Right lobe of liver (tissue), 4 donors: Measurements from ENCODE around the gene HMGXB4.

ENCODE experiments used
- POLR2A ChIP-seq: fragments of 450-650 bp; IDR thresholded peaks from one replicate; pipeline ENCODE4 v1.6.1; 2017; ENCODE audit warnings: antibody characterized with exemption, mild to moderate bottlenecking
- TF ChIP-seq, protein P1 (sequence below), 4 donors: fragments of 200-600 bp in 3 of 4; fragments of 450-650 bp in 1 of 4; IDR thresholded peaks; one replicate each; pipeline versions ENCODE4 v1.5.1 to v1.8.0; 2016 to 2022; ENCODE audit warnings: antibody characterized with exemption in 4 of 4, mild to moderate bottlenecking in 2 of 4
- donor health status: DM: no; HTN: no; CAD: no.
- donor health status: DM: no; HTN: no; CAD: no.
- donor health status: DM: no; HTN: yes; CAD: no.

GRCh38 chr22:35313311-35314121 is 56.2 kb downstream of the HMGXB4 start:
- TF ChIP-seq, protein P1, sequence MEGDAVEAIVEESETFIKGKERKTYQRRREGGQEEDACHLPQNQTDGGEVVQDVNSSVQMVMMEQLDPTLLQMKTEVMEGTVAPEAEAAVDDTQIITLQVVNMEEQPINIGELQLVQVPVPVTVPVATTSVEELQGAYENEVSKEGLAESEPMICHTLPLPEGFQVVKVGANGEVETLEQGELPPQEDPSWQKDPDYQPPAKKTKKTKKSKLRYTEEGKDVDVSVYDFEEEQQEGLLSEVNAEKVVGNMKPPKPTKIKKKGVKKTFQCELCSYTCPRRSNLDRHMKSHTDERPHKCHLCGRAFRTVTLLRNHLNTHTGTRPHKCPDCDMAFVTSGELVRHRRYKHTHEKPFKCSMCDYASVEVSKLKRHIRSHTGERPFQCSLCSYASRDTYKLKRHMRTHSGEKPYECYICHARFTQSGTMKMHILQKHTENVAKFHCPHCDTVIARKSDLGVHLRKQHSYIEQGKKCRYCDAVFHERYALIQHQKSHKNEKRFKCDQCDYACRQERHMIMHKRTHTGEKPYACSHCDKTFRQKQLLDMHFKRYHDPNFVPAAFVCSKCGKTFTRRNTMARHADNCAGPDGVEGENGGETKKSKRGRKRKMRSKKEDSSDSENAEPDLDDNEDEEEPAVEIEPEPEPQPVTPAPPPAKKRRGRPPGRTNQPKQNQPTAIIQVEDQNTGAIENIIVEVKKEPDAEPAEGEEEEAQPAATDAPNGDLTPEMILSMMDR (IDR thresholded peaks at IDR 0.05), result no peak
- TF ChIP-seq POLR2A, result no peak
